NT2/D1 (cell line): ENCODE data around the gene CDK6.

ENCODE experiments used
- SUZ12 ChIP-seq: IDR thresholded peaks from 2 replicates; pipeline ENCODE4 v1.6.1; 2011; ENCODE audit not compliant: insufficient read length, insufficient read depth; ENCODE audit errors: extremely low read depth
- YY1 ChIP-seq: IDR thresholded peaks from 2 replicates; pipeline ENCODE4 v1.6.1; 2011; ENCODE audit not compliant: insufficient read length, insufficient read depth
- ZNF274 ChIP-seq: IDR thresholded peaks from 2 replicates; pipeline ENCODE4 v1.6.1; 2011; ENCODE audit warnings: mild to moderate bottlenecking, low read depth, low read length

DNA sequence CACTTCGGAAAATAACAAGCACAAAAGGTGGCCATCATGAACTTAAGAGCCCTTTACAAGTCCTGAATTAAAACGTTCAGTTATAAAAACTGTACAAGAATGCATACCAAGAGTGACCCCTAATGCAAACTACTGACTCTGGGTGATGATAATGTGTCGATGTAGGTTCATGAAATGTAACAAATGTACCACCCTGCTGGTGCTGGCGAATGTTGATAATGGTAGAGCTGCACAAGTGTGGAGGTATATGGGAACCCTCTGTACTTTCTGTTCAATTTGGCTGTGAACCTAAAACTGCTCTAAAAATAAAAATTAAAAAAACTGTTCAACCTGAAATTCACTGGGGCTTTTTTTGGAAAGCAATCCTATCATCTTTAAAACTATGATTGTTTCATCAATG, 249.5 kb downstream of the CDK6 start:
- no peak for TF ChIP-seq ZNF274
- TF ChIP-seq SUZ12 = no peak
- no peak for TF ChIP-seq YY1
